Hepatocyte (in vitro differentiated cells): ENCODE results near the gene LRRC1.

ENCODE experiments used
- CTCF ChIP-seq: fragments of 200-600 bp; sonication (generic); IDR thresholded peaks from 2 replicates; pipeline ENCODE4 v1.5.1; 2016; ENCODE audit warnings: antibody characterized with exemption, mild to moderate bottlenecking; ENCODE audit not compliant: poor library complexity
- EZH2 ChIP-seq: fragments of 200-600 bp; sonication (generic); IDR thresholded peaks from 2 replicates; pipeline ENCODE4 v1.6.1; 2016; ENCODE audit warnings: antibody characterized with exemption, mild to moderate bottlenecking, borderline replicate concordance
- EZH2phosphoT487 ChIP-seq: fragments of 200-600 bp; sonication (generic); IDR thresholded peaks from one replicate; pipeline ENCODE4 v1.6.1; 2018; ENCODE audit warnings: antibody characterized with exemption, mild to moderate bottlenecking, low read depth, moderate library complexity; ENCODE audit not compliant: unreplicated experiment, severe bottlenecking

GRCh38 chr6:53862662-53863462, 68.1 kb downstream of the LRRC1 start:
- TF ChIP-seq CTCF = no peak
- TF ChIP-seq EZH2 = no peak
- TF ChIP-seq EZH2phosphoT487 = no peak
